Esophagus squamous epithelium (tissue), 5 donors: ENCODE measurements around the gene KCNQ1. TPM values are rescaled to one million over a fixed set of nuclear protein-coding genes. Genes with fewer than 3 reads are reported as not detected.

Experiments used
- DNase-seq: peaks from one replicate; lab custom pipeline; 2025; lab: John Stamatoyannopoulos, UW
- H3K27ac ChIP-seq, 4 donors: fragments of 200-600 bp; sonication (generic); one replicate each; pipeline ENCODE4 v1.5.1; 2016 to 2019; ENCODE audit warnings: mild to moderate bottlenecking in 1 of 4
- H3K27me3 ChIP-seq, 4 donors: fragments of 200-600 bp; sonication (generic); 1 replicate in 3 of 4; 2 replicates in 1 of 4; pipeline versions ENCODE4 v1.5.1 to v1.6.0; 2017 to 2021; ENCODE audit warnings: antibody characterized with exemption in 1 of 4
- H3K36me3 ChIP-seq, 3 donors: fragments of 200-600 bp; sonication (generic); one replicate each; pipeline ENCODE4 v1.5.1; 2016 to 2019
- H3K4me1 ChIP-seq, 3 donors: fragments of 200-600 bp; sonication (generic); one replicate each; pipeline ENCODE4 v1.5.1; 2017 to 2019
- H3K4me3 ChIP-seq, 4 donors: fragments of 200-600 bp; sonication (generic); 1 replicate in 3 of 4; 2 replicates in 1 of 4; pipeline ENCODE4 v1.5.1; 2016 to 2019; ENCODE audit warnings: mild to moderate bottlenecking in 2 of 4, moderate library complexity in 1 of 4
- H3K9me3 ChIP-seq, 3 donors: fragments of 200-600 bp; sonication (generic); one replicate each; pipeline ENCODE4 v1.5.1; 2016 to 2019
- POLR2A ChIP-seq, 4 donors: fragments of 450-650 bp; IDR thresholded peaks; one replicate each; pipeline ENCODE4 v1.6.1; 2017; ENCODE audit warnings: antibody characterized with exemption in 4 of 4, mild to moderate bottlenecking in 4 of 4, moderate library complexity in 3 of 4
- WGBS, 2 donors: methylation state at CpG; one replicate each; pipeline ENCODE4 v1.1.5; 2018; 5-methylcytosine and 5-hydroxymethylcytosine counted together
- intact Hi-C: fragments of 100-400 bp; cut with DNase I; formaldehyde crosslinking; loops from one replicate; pipeline ENCODE4 v1.15.0; 2022
- total RNA-seq, 4 donors: library from RNA; depleted of rRNA; stranded (reverse); fragments of >200 nt; gene quantifications; one replicate each; pipeline ENCODE4 v1.1.0, GENCODE V29; 2016
- TF ChIP-seq, protein P1 (sequence below), 6 experiments: fragments of 450-650 bp in 4 of 6; fragments of 200-600 bp in 2 of 6; sonication (generic) in 2 of 6; IDR thresholded peaks; one replicate each; pipeline ENCODE4 v1.5.1; 2016 to 2019; ENCODE audit warnings: antibody characterized with exemption in 6 of 6, mild to moderate bottlenecking in 4 of 6, moderate library complexity in 4 of 6
- donor health status: DM: yes; HTN: yes; CAD: no.

Gene KCNQ1
- total RNA-seq, 4 donors from 2014 or later = 0.61 to 3.1 (median 0.72) TPM

DNA sequence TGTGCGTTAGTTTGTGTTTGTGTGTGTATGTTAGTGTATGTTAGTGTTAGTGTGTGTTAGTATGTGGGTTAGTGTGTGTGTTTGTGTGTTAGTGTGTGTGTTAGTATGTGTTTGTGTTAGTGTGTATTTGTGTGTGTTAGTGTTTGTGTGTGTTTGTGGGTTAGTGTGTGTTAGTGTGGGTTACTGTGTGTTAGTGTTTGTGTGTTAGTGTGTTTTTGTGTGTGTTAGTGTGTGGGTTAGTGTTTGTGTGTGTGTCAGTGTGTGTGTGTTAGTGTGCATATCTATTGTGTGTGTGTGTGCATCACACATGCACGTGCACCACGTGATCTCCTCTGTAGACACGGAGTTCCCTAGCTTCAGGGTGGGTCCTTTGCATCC, 139.6 kb downstream of the KCNQ1 start:
- WGBS, 2 donors = 68 to 93% methylated on average over 4 of the region's 4 CpGs
- TF ChIP-seq POLR2A (IDR thresholded peaks at IDR 0.05) = no peak
- TF ChIP-seq, protein P1, sequence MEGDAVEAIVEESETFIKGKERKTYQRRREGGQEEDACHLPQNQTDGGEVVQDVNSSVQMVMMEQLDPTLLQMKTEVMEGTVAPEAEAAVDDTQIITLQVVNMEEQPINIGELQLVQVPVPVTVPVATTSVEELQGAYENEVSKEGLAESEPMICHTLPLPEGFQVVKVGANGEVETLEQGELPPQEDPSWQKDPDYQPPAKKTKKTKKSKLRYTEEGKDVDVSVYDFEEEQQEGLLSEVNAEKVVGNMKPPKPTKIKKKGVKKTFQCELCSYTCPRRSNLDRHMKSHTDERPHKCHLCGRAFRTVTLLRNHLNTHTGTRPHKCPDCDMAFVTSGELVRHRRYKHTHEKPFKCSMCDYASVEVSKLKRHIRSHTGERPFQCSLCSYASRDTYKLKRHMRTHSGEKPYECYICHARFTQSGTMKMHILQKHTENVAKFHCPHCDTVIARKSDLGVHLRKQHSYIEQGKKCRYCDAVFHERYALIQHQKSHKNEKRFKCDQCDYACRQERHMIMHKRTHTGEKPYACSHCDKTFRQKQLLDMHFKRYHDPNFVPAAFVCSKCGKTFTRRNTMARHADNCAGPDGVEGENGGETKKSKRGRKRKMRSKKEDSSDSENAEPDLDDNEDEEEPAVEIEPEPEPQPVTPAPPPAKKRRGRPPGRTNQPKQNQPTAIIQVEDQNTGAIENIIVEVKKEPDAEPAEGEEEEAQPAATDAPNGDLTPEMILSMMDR (IDR thresholded peaks at IDR 0.05) = no peak
- intact Hi-C loops = no loop called here
- H3K27ac ChIP-seq = no peak overlapping the region
- no peaks in the 10 kb centered on the region for H3K36me3 ChIP-seq
- no peak for DNase-seq
- H3K27me3 ChIP-seq = no peaks in the 10 kb centered on the region
- no peaks in the 10 kb centered on the region for H3K9me3 ChIP-seq
- H3K4me1 ChIP-seq = no peaks in the 10 kb centered on the region
- H3K4me3 ChIP-seq = no peak overlapping the region

DNA sequence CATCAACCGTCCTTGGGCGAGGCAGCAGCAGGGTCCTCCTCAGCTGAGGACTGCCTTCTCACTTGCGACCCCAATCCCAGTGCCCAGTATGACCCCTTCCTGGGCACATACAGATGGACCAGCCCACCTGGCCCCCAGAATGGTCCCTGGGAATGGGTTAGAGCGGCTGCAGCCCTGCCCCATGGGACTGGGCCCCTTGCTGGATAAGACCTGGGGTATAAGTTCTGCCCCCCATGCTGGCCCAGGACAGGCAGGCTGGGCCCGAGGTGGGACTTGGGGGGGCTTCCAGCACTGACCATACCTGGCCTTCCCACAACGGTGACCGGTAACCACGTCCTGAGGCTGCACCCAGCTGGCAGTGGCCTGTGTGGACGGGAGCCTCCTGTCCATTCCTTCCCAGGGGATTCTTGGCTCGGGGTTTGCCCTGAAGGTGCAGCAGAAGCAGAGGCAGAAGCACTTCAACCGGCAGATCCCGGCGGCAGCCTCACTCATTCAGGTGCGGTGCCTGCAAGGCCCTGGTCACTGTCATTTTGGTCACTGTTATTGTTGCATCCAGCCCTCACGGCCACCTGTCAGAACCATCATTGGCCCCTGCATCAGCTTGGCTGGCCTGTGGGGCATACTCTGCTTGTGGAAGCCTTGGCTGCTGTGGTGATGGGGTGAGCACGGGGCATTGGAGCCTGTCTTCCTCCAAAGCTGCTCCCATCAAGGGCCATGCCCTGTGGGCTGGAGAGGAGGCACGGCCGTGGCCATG, 140.2 kb downstream of the KCNQ1 start:
- no peak overlapping the region for H3K4me3 ChIP-seq
- intact Hi-C loops = no loop called here
- no peak overlapping the region for H3K27ac ChIP-seq
- no peak for DNase-seq
- no peaks in the 10 kb centered on the region for H3K27me3 ChIP-seq
- WGBS, 2 donors = 86 to 88% methylated on average over 5 to 10 of the region's 18 CpGs
- no peaks in the 10 kb centered on the region for H3K36me3 ChIP-seq
- no peaks in the 10 kb centered on the region for H3K4me1 ChIP-seq
- TF ChIP-seq POLR2A (IDR thresholded peaks at IDR 0.05) = no peak
- TF ChIP-seq, protein P1 (IDR thresholded peaks at IDR 0.05) = no peak
- H3K9me3 ChIP-seq = no peaks in the 10 kb centered on the region

DNA sequence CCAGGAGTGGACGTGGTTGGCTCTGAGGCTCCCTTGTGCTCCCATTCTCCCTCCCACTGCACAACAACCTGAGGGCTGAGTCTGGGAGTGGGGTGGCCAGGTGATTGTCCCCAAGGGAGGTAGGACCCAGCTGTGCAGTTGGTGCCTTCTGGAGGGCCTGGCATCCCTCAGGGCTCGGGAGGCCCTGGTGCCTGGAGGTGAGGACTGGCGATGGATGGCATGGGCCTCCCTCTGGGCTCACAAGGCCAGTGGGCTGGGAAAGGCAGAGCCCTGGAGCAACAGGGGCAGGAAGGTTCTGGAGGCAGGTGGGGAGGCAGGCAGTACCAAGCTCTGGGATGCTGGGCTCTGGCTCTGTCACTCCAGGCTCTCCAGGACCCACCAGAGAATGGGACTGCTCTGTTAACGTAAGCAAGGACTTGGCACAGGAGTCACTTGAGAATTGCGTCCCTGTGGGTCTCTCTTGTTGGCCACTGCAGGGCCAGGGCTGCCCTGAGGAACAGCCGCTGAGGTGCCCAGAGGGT, 140.8 kb downstream of the KCNQ1 start:
- intact Hi-C loops = no loop called here
- no peak overlapping the region for H3K27ac ChIP-seq
- H3K9me3 ChIP-seq = no peaks in the 10 kb centered on the region
- DNase-seq = no peak
- no CpG with 5 or more reads among the region's 6 CpGs for WGBS, 2 donors
- H3K27me3 ChIP-seq = no peaks in the 10 kb centered on the region
- H3K4me3 ChIP-seq = no peak overlapping the region
- no peaks in the 10 kb centered on the region for H3K4me1 ChIP-seq
- no peaks in the 10 kb centered on the region for H3K36me3 ChIP-seq
- TF ChIP-seq, protein P1 (IDR thresholded peaks at IDR 0.05) = no peak
- TF ChIP-seq POLR2A (IDR thresholded peaks at IDR 0.05) = no peak

DNA sequence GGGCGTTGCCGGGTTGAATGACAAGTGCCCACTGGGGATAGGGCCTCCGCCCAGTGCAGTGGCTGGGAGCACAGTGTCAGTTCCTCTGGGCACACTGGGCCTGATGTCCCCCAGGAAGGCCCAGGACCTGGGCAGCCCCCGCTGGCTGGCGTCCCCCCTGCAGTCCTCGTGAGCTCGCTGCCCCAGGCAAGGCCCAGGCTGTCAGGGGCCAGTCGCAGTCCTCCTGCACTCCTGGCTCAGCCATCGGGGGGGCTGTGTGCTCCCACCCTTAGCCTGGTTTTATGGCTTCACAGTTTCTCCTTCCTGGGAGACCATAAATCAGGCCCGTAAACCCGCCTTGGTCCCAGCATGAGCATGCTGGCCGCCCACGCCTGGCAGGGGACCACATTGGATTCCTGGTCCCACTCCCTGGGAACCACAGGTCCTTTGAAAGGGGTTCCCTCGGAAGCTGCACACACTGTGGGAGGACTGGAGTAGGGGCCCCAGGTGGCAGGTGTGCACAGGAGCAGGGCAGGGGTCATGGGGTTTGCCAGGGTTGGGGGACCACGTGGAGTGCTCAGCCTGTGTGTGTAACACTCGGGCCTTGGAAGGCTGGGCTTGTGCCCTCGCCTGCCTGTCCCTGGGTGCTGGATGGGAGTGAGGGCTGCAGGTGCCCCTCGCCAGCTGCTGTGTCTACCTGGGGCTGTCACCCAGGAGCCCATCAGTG, 141.4 kb downstream of the KCNQ1 start:
- TF ChIP-seq POLR2A (IDR thresholded peaks at IDR 0.05) = no peak
- TF ChIP-seq, protein P1 (IDR thresholded peaks at IDR 0.05) = no peak
- no peak for DNase-seq
- intact Hi-C loops = no loop called here
- Histone ChIP-seq H3K27me3 (no peaks in the 10 kb centered on the region), H3K4me1 (no peaks in the 10 kb centered on the region), H3K36me3 (no peaks in the 10 kb centered on the region), H3K4me3 (no peak overlapping the region), H3K27ac (no peak overlapping the region), H3K9me3 (no peaks in the 10 kb centered on the region)
- WGBS, 2 donors = 88 to 100% methylated on average over 4 to 7 of the region's 18 CpGs

DNA sequence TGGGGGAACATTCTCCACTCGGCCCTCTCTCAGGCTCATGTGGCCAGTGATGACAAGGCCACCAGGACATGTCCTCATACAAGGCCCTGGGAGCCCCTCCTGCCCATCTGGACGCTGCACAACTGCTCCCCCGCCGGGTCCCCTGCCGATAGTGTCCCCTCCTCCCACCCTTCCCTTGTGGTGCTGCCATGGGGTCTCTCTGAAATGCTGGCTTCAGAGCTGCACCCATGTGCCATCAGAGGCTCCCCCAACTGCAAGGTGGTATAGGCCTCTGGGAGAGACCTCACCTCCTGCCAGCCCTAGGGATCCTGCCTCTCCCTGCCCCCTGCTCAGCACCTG, 142.0 kb downstream of the KCNQ1 start:
- Histone ChIP-seq H3K4me3 (no peak overlapping the region), H3K36me3 (no peaks in the 10 kb centered on the region), H3K9me3 (no peaks in the 10 kb centered on the region), H3K4me1 (no peaks in the 10 kb centered on the region), H3K27me3 (no peaks in the 10 kb centered on the region), H3K27ac (no peak overlapping the region)
- DNase-seq = no peak
- TF ChIP-seq POLR2A (IDR thresholded peaks at IDR 0.05) = no peak
- TF ChIP-seq, protein P1 (IDR thresholded peaks at IDR 0.05) = no peak
- 76 to 84% methylated on average over 4 of the region's 5 CpGs for WGBS, 2 donors
- intact Hi-C loops = no loop called here
